GM21825 (cell line): Measurements from ENCODE around the gene TNNT2.

ENCODE experiments used
- ATAC-seq: cut with Tn5 transposase; IDR thresholded peaks from one replicate; pipeline ENCODE4 v1.9.1; 2021; ENCODE audit warnings: mild to moderate bottlenecking, moderate library complexity; ENCODE audit not compliant: unreplicated experiment

Gene TNNT2

DNA sequence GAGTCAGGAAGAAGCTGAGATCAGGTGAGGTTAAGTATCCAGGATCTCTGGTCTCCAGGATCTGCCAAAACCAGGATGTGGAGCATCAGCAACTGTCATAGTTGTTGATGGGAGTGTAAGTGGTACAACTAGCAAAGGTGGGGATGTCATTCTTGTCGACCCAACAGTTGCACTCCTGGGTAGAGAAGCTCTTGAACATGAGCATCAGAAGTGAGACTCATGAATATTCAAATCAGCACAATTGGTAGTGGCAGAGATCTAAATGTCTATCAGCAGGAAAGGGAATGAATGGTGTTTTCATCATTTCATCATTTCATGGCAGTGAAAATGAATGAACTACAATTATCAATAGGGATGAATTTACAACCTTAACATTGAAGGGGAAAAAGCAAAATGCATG lies 25.9 kb upstream of the TNNT2 start:
- ATAC-seq, result no peak

DNA sequence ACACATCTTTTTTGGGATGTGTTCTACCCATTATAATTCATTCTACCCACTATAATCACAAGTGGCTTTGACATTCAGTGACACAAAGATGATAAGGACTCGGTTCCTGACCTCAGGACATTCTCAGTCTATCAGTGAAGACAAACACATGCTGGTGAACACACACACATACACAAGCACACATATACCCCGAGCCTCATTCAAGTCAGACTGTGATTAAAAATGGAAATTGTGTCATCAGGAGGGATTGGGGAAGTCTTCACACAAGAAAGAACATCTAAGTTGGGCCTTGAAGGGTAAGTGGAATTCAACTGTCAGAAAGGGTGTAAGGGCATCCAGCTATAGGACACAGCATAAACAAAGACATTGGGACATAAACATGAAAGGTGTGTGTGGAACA lies 24.2 kb upstream of the TNNT2 start:
- ATAC-seq, result no peak

GRCh38 chr1:201400852-201401230 lies 23.4 kb upstream of the TNNT2 start:
- ATAC-seq, result no peak

- no peak for ATAC-seq
These were observed 22.9 kb upstream of the TNNT2 start for GRCh38 chr1:201400212-201400851.

DNA sequence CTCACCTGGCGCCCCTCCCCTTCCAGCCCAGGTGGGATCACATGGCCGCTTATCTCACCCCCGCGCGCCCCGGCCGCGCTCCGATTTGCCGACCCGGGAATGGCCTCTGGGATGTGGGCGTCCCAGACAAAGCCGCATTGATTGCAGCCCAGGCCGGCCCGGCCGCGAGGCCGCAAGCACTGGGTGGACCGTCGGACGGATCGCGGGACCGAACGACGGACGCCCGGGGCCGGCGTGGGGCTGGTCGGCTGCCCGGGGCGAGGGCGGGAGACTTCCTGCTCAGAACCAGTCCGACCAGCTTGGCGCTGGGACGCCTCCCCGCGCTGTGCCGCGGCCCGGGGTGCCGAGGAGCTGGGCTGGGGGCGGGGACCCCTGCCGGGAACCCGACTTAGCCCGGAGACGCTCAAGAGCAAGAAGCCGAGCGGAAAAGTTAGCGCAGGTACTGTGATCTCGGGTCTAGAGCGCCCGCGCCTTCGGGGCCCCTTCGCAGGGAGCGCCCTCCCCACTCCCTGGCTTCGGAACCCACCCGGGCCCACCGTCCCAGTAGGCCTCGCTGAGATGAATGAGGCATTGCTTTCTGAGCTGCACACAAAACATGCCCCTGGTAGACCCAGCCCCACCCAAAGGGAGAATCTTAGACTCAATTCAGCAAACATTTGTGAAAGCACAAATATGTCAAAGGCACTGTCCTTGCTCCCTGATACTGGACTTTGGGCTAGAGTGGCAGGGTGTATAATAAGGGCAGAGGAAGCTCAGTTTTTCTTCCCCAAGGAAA lies 22.1 kb upstream of the TNNT2 start:
- no peak for ATAC-seq

- no peak for ATAC-seq
These were observed 21.5 kb upstream of the TNNT2 start, which contains the start of gene LAD1 for GRCh38 chr1:201399018-201399351. TSS of gene LAD1 (minus strand) at chr1:201399324. CDS start at chr1:201399306, 18 bp downstream.

DNA sequence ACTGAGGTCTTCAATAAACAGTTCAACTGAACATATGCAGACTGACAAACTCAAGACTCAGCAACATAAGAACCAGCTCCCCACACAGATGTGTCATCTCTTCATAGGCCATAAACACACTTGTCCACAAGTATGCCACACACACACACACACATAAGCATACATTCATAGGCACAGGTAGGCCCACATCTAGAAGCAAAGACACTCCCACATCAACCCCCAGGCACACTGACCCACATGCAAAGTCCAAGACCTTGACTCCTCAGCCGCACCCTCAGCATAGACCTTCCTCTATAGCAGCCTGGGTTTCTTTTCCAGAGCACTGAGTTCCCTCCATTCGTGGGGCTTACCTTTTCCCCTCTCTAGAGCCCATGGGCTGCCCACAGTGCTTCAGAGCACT lies 20.2 kb upstream of the TNNT2 start:
- no peak for ATAC-seq

DNA sequence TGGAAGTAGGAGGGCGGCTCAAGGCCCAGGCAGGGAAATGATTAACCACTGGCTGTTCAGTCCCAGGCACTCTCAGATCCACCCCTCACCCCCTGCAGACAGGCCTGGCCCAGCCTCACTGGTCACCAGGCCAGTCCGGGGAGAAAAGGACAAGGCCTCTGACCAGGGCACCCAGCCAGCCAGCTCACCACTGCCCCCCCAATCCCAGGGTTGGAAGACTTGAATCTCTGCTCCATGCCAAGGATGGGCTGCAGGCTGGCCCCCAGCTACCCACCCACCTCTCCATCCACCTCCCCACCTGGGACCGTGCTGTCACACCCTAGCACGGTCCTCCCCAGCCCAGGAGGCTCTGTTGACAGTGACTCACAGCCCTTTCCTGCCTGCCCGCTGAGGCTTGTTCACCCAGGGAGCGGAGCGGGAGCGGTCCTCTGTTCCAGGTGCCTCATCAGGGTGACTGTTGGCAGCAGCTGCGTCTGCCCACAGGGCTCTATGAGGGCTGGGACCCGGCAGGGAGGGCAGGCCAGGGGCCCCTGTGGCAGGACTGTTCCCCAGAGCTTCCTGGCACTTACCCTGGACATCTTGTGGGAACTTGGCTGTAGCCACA lies 19.5 kb upstream of the TNNT2 start:
- no peak for ATAC-seq

GRCh38 chr1:201395936-201396335 lies 18.5 kb upstream of the TNNT2 start:
- no peak for ATAC-seq

DNA sequence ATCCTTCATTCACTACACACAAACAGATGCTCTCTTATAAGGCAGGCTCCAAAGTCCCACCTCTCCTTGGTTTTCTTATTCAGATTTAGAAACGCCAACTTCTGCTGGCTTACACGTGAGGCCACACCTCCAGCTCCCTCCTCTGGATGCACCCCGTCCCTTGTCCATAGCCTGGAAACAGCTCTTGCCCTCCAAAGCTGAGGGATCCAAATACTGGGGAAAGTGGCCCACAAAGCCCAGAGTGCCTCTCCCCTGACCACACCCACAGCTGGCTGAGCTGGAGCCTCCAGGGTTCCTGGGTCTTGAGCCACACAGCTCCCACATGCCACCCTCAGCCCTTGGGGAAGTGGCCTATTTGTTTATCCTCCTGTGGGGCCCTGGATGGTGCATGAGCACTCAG lies 17.1 kb upstream of the TNNT2 start:
- no peak for ATAC-seq

DNA sequence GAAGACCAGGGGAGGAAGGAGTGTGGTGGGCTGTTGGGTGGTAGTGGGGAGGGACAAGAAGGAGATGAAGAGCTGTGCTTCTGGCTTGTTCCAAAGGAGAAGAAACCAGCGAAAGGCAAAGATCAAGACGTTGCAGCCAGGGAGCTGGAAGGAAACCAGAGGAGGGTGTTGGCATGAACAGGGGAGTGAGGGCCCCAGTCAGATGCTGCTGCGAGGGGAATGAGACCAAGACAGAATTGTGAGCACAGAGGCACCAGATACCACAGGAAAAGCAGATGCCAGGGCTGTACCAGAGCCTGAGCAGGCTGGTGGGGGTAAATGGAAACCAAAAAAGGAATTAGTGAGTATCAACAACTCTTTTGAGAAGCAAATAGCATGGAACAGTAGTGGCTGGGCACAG lies 15.6 kb upstream of the TNNT2 start:
- ATAC-seq, result no peak

DNA sequence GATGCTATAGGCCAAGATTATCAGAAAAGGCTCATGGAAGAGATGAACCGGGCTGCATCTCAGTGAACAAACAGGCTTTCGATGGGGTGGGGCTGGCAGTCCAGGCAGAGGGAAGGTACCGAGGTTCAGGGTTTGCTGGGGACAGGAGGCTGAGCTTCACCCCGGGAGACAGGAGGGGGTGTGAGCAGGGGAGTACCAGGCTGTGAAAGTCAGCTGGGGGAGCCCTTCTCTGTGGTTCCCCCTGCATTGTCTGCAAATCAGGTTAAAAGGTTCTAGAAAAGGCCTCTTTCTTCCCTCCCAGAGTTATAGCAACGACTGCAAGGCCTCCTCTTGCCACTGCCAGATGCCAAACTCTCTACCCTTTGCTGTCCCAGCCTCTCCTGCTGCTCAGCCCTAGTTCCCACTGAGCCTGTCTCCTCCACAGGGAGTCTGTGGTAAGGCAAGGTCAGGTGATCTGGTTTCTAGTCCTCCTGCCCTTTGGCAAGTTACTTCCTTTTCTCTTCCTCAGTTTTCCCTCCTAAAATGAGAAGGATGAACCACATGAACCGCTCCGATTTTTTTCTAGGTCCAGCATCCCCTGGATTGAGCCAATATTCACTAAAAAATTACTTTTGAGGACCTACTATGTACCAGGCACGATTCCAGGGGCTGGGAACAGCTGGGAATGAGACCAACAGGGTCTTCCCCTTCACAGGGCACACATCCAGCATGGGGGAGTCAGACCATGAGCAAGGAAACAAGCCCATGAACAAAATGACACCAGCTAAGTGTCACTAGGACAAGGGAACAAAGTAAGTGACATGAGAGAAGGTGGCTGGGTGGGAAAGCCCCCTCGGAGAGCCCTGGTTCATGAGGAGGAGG lies 14.4 kb upstream of the TNNT2 start:
- ATAC-seq, result no peak

DNA sequence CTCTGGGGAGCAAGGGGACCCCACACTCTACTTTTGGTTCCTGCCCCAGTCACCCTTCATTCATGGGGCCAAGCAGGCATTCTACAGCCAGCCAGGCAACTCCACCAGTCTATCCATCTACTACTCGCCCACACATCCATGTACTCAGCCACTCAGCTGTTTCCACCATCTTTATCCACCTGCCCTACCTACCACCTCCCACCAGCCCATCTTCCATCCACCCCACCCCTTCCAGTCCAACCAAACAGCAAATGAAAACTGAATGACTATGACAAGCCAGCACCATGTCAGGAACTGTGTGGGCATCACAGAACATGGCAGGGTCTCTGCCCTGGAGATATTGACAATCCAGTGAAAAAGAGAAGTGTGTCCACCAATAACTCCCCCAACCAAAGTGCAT lies 13.7 kb upstream of the TNNT2 start:
- no peak for ATAC-seq

DNA sequence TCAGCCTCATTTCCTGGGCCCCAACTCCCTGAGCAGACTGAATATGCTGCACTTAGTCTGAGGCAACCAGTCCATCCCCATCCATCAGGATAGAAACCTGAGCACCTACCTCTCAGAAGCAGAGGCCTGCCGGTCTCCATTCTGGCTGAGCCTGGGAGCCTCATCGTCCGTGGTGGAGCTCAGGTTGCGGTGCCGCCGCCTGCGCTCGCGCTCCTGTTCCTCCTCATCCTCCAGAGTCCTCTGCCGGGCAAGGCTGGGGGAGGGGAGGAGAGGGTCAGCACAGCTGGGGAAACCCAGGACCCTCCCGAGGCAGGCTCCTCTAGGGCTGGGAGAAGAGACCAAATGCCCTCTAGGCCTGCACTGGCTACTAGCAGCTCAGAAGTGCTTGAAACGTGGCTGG lies 11.6 kb upstream of the TNNT2 start:
- no peak for ATAC-seq

GRCh38 chr1:201386208-201386607 lies 8.7 kb upstream of the TNNT2 start:
- no peak for ATAC-seq

GRCh38 chr1:201385299-201385891 lies 7.9 kb upstream of the TNNT2 start:
- no peak for ATAC-seq

DNA sequence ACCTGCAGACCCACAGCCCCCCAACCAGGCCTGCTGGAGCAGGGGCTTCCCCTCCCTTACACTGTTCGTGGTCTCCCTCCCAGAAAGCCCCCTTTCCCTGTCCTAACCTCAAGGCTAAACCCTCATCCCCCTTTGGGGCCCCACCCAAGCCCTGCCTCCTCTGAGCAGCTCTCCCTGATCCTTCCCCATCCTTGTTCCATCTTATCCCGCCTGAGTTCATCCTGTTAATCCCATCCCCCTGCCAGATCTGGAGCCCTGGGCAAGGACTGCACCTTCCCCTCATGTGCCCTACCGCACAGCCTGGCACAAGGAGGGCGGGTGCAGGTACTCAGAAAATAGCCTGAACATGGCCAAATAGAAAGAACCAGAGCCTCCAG lies 6.9 kb upstream of the TNNT2 start:
- ATAC-seq, result no peak

DNA sequence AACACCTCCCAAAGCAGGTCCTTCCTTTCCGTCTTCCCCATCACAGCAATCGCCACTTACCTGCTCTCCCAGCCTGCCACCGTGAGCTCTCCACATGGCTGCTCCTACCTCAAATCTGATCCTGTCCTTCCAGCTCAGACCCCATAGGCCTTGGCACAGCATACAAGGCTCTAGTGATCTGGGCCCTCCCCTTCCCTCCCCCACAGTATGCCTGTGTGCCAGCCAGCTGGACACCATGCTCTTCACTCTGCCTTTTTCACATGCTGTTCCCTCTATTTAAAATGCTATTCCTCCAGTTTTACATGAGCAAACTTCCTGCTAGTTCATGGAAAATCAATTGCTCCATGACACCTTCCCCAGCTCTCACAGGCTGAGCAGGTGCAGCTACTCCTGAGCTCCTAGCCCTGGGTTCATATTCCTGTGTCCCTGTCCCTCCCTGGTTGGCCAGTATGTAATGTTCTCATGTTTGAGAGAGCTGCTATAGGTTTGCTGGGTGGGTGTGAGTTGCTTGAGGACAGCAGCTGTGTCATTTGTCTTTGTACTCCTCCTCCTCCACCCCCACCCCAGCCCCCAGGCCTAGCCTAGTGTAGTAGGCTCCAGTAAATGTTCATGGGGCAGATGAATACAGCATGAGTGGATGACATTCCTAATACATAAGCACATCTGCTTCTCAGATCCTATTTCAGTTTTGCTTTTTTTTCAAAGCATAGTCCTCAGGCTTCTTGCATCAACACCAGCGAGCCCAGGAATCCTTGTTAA lies 6.3 kb upstream of the TNNT2 start:
- no peak for ATAC-seq

DNA sequence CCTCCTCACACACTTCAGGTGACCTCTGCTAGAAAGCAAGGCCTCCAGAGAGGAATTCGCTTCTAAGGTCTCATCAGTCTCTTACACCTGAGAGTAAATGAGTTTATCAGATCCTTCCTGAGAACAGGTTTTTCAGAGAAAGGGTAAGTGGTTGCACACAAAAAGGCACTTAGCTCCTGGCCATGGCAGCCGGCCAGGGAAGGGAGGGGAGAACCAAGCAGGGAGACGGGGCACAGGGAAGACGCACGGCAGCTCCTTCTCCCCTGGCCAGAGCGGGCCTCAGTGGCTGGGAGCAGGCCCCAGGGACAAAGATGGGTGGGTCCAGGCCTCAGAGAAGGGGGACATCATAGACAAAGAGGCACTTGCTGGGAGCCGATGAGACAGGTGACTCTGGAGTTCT lies 3.6 kb upstream of the TNNT2 start:
- no peak for ATAC-seq

GRCh38 chr1:201379733-201380242 lies 2.3 kb upstream of the TNNT2 start:
- no peak for ATAC-seq
